PFSK-1 (cell line): ENCODE results near the gene AXDND1.

Experiments used
- FOXP2 ChIP-seq: optimal IDR thresholded peaks from 2 replicates; pipeline ENCODE3; 2011; ENCODE audit warnings: borderline replicate concordance, control low read depth, inconsistent platforms; ENCODE audit not compliant: insufficient read depth; ENCODE audit errors: extremely low read length, extremely low read depth
- POLR2AphosphoS5 ChIP-seq: IDR thresholded peaks from 2 replicates; pipeline ENCODE4 v1.6.1; 2012; ENCODE audit warnings: low read depth, mild to moderate bottlenecking, control low read depth, low read length, moderate library complexity
- SIN3A ChIP-seq: IDR thresholded peaks from 2 replicates; pipeline ENCODE4 v1.6.1; 2012; ENCODE audit warnings: mild to moderate bottlenecking, low read length, moderate library complexity, borderline replicate concordance; ENCODE audit not compliant: insufficient read depth
- TAF1 ChIP-seq: IDR thresholded peaks from 2 replicates; pipeline ENCODE4 v1.6.1; 2012; ENCODE audit warnings: low read length, control low read depth, borderline replicate concordance; ENCODE audit not compliant: insufficient read depth
- TF ChIP-seq, protein P1 (sequence below), 2 experiments: IDR thresholded peaks; 2 replicates each; pipeline versions ENCODE4 v1.6.1 to v1.8.0; 2011 to 2012; ENCODE audit warnings: low read depth in 2 of 2, low read length in 2 of 2, control low read depth in 1 of 2, inconsistent platforms in 1 of 2, mild to moderate bottlenecking in 1 of 2, moderate library complexity in 1 of 2; ENCODE audit not compliant: insufficient read depth in 1 of 2

AXDND1 gene

DNA sequence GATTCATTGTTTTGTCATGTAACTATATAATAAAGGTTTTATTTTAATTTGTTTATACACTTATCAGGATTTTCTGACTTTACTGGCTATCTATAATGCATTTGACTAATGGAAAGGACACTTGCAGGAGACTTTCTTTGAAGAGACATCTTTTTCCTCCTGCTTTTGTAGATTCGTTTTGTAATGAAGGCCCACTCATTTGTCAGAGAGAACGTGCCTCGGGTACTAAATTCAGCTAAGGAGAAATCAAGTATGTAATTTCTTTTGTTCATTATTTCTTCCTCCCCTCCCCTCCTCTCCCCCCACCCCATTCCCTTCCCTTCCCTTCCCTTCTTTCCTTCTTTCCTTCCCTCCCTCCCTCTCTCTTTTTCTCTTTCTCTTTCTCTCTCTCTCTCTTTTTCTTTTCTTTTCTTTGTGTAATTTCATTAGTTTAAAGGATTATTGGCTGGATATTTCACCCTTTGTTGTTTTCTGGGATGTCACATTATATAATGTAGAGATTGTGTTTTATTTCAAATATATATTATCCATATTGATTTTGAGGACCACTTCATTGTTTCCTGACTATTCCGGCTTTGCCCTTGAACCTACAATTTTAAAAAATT is 23.7 kb upstream of the AXDND1 start:
- TF ChIP-seq SIN3A, result no peak
- TF ChIP-seq, protein P1, sequence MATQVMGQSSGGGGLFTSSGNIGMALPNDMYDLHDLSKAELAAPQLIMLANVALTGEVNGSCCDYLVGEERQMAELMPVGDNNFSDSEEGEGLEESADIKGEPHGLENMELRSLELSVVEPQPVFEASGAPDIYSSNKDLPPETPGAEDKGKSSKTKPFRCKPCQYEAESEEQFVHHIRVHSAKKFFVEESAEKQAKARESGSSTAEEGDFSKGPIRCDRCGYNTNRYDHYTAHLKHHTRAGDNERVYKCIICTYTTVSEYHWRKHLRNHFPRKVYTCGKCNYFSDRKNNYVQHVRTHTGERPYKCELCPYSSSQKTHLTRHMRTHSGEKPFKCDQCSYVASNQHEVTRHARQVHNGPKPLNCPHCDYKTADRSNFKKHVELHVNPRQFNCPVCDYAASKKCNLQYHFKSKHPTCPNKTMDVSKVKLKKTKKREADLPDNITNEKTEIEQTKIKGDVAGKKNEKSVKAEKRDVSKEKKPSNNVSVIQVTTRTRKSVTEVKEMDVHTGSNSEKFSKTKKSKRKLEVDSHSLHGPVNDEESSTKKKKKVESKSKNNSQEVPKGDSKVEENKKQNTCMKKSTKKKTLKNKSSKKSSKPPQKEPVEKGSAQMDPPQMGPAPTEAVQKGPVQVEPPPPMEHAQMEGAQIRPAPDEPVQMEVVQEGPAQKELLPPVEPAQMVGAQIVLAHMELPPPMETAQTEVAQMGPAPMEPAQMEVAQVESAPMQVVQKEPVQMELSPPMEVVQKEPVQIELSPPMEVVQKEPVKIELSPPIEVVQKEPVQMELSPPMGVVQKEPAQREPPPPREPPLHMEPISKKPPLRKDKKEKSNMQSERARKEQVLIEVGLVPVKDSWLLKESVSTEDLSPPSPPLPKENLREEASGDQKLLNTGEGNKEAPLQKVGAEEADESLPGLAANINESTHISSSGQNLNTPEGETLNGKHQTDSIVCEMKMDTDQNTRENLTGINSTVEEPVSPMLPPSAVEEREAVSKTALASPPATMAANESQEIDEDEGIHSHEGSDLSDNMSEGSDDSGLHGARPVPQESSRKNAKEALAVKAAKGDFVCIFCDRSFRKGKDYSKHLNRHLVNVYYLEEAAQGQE (IDR thresholded peaks at IDR 0.05; ENCODE audit: insufficient read depth in 1 of 2, low read depth in 2 of 2, low read length in 2 of 2), result no peak
- TF ChIP-seq TAF1, result no peak
- no peak for TF ChIP-seq FOXP2
- TF ChIP-seq POLR2AphosphoS5, result no peak

DNA sequence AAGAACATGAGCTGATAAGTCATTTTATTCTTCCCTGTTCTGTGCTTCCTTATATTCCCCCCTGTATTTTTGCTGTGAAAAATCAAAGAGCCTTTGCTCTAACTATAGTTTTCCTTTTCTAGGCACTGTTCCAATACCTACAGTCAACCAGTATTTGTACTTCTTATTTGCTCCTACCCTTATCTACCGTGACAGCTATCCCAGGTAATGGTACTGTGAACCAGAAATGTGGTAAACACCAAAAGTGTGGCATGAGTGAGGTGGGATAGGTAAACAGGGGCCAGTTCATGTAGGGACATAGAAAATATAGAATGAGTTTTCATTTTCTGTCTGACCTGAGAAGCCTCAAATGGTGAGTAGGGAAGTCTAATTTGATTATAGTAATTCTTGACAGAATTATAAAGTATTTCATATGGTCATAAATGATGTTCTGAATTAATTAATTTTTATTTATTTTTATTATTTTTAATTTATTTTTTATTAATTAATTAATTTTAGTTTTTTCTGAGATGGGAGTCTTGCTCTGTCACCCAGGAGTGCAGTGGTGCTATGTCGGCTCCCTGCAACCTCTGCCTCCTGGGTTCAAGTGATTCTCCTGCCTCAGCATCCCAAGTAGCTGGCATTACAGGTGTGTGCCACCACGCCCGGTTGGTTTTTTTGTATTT is 22.9 kb upstream of the AXDND1 start:
- TF ChIP-seq FOXP2, result no peak
- TF ChIP-seq TAF1, result no peak
- TF ChIP-seq SIN3A, result no peak
- TF ChIP-seq, protein P1 (IDR thresholded peaks at IDR 0.05; ENCODE audit: insufficient read depth in 1 of 2, low read depth in 2 of 2, low read length in 2 of 2), result no peak
- TF ChIP-seq POLR2AphosphoS5, result no peak

DNA sequence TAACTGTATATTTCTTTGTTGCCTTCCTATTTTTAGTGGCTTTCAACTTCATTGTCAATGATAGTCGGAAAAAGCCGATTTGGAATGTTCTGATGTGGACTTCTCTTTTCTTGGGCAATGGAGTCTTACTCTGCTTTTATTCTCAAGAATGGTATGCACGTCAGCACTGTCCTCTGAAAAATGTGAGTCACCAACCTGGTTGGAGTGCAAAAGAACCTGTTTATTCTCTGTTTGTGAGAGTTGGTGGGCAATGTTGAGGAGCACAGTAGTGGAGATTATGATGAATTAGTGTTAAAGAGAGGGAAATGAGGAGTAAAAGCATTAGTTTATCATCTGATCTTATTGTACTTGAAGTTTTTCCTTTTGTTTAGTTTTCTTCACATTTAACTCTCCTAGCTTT is 14.5 kb upstream of the AXDND1 start:
- TF ChIP-seq FOXP2, result no peak
- no peak for TF ChIP-seq TAF1
- TF ChIP-seq, protein P1 (IDR thresholded peaks at IDR 0.05; ENCODE audit: insufficient read depth in 1 of 2, low read depth in 2 of 2, low read length in 2 of 2), result no peak
- TF ChIP-seq POLR2AphosphoS5, result no peak
- no peak for TF ChIP-seq SIN3A

GRCh38 chr1:179352236-179352635 is 13.5 kb upstream of the AXDND1 start:
- TF ChIP-seq FOXP2, result no peak
- TF ChIP-seq SIN3A, result no peak
- no peak for TF ChIP-seq TAF1
- no peak for TF ChIP-seq POLR2AphosphoS5
- TF ChIP-seq, protein P1 (IDR thresholded peaks at IDR 0.05; ENCODE audit: insufficient read depth in 1 of 2, low read depth in 2 of 2, low read length in 2 of 2), result no peak
